Karpas-422 (cell line): Measurements from ENCODE around the gene BAIAP2L1. TPM values are rescaled to one million over a fixed set of nuclear protein-coding genes. Genes with fewer than 3 reads are reported as not detected.

ENCODE experiments used
- DNase-seq: peaks from one replicate; pipeline ENCODE4 v3.0.0-alpha.2; 2015
- H2AFZ ChIP-seq: fragments of 200-600 bp; sonication (generic); 2 replicates; pipeline ENCODE4 v1.6.1; 2014; ENCODE audit warnings: antibody characterized with exemption, low read length, mixed read lengths
- H3K27ac ChIP-seq: fragments of 200-600 bp; sonication (generic); 2 replicates; pipeline ENCODE4 v1.5.1; 2014; ENCODE audit warnings: mild to moderate bottlenecking, low read length, moderate library complexity
- H3K27me3 ChIP-seq: fragments of 200-600 bp; sonication (generic); 2 replicates; pipeline ENCODE4 v1.6.1; 2014; ENCODE audit warnings: low read length, mixed read lengths
- H3K36me3 ChIP-seq: fragments of 200-600 bp; sonication (generic); 2 replicates; pipeline ENCODE4 v1.6.1; 2014; ENCODE audit warnings: low read length, mixed read lengths; ENCODE audit not compliant: insufficient read depth
- H3K4me1 ChIP-seq: fragments of 200-600 bp; sonication (generic); 2 replicates; pipeline ENCODE4 v1.6.1; 2014; ENCODE audit warnings: mild to moderate bottlenecking, low read length, mixed read lengths
- H3K4me2 ChIP-seq: fragments of 200-600 bp; sonication (generic); 2 replicates; pipeline ENCODE4 v1.6.1; 2014; ENCODE audit warnings: low read length, low read depth, mild to moderate bottlenecking; ENCODE audit not compliant: poor library complexity, severe bottlenecking
- H3K4me3 ChIP-seq: fragments of 200-600 bp; sonication (generic); 2 replicates; pipeline ENCODE4 v1.5.1; 2014; ENCODE audit warnings: mild to moderate bottlenecking, antibody characterized with exemption, low read length, mixed read lengths
- H3K79me2 ChIP-seq: fragments of 200-600 bp; sonication (generic); 2 replicates; pipeline ENCODE4 v1.6.1; 2014; ENCODE audit warnings: mild to moderate bottlenecking, low read length, mixed read lengths
- H3K9ac ChIP-seq: fragments of 200-600 bp; sonication (generic); 2 replicates; pipeline ENCODE4 v1.6.0; 2014; ENCODE audit warnings: low read length
- H3K9me2 ChIP-seq: fragments of 200-600 bp; sonication (generic), shearing (Covaris generic); replicated peaks from 2 replicates; pipeline ENCODE4 v1.6.0; 2014; ENCODE audit warnings: mild to moderate bottlenecking, low read length, moderate library complexity; ENCODE audit not compliant: insufficient read depth
- H3K9me3 ChIP-seq: fragments of 300-700, 200-600 bp; sonication (generic); 2 replicates; pipeline ENCODE4 v1.6.1; 2014; ENCODE audit warnings: low read length, mixed read lengths
- H4K20me1 ChIP-seq: fragments of 200-600 bp; sonication (generic); 2 replicates; pipeline ENCODE4 v1.6.1; 2014; ENCODE audit warnings: mild to moderate bottlenecking, antibody characterized with exemption, low read length, low read depth; ENCODE audit not compliant: insufficient read depth
- total RNA-seq: library from RNA; depleted of rRNA; stranded (reverse); fragments of >200 nt; shearing (Covaris generic); gene quantifications from 2 replicates; pipeline ENCODE4 v1.2.3, GENCODE V29; 2014; ENCODE audit warnings: low replicate concordance

The BAIAP2L1 gene
- total RNA-seq, 1 experiment from 2014 or later, result not detected

DNA sequence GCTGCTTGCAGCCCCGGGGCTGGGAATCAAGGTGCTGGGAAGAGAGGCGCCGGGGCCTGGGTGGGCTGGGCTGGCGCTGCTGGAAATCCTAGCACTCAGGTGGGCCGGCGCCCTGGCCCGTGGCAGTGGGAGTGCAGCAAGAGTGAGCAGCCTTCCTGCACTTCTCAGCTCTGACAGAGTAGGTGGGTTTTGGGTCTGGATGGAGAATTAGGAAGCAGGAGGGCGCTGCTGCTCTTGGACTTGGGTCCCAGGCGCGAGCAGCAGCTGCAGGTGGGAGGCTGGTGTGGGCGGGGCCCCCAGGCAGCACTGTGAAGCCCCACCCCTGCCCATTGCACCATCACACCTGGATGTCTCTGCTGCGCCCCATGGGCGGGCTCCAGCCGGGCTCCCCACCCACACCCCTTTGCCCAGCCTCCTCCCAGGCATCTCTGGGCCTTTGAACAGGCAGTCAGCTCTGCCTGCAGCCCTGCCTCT lies 113.4 kb downstream of the BAIAP2L1 start:
- Histone ChIP-seq H3K27me3 (no peaks in the 10 kb centered on the region), H3K4me1 (peaks cover 5% of the 10 kb centered on the region; the same call in 1 of the 2 replicates), H3K36me3 (no peaks in the 10 kb centered on the region), H3K27ac (no peak overlapping the region), H3K4me2 (no peak overlapping the region), H3K9me3 (no peaks in the 10 kb centered on the region), H3K4me3 (no peak overlapping the region), H2AFZ (no peak overlapping the region), H4K20me1 (peaks cover 16% of the 10 kb centered on the region), H3K9me2 (no peaks in the 10 kb centered on the region), H3K79me2 (no peaks in the 10 kb centered on the region), H3K9ac (no peak overlapping the region)
- peak; percentile 53 for DNase-seq

DNA sequence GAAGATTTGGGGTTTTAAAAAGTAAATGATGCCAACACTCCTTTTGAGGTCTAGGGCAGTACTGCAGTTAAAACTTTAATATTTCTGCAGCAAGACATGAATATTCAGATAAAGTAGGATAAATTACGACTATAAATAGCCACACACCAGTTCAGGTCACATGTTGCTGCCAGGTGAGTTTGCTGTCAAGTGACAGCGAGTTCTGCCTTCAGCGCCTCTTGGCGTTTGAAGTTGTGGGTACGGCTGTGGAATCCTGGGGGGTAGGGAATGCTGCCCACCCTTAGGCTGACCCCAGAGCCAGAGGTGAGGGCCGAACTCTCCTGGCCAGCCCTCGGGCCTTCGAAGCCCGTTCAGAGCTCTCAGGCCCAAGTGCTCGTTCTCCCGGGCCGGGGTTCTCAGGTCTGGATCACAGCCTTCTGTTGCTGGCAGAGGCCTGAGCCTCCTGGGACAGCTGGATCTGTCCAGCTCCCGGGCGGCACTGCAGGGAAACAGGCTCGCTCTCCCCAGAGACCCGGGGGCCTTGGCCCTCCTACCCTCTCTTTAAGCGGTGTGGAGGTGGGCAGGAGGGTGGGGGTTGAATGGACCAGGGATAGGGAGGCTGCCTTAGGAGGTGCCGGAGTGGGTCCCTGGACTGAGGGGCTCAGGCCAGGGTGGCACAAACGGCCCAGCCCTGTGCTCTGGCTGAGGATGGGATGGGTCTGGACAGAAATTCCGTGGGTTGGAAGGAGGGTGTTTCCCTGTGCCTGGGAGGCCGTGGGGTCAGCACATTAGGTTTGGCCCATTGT lies 114.0 kb downstream of the BAIAP2L1 start:
- H2AFZ ChIP-seq, result no peak overlapping the region
- DNase-seq, result no peak
- no peaks in the 10 kb centered on the region for H3K27me3 ChIP-seq
- H4K20me1 ChIP-seq, result peaks cover 16% of the 10 kb centered on the region
- no peaks in the 10 kb centered on the region for H3K9me3 ChIP-seq
- H3K36me3 ChIP-seq, result no peaks in the 10 kb centered on the region
- no peaks in the 10 kb centered on the region for H3K9me2 ChIP-seq
- no peaks in the 10 kb centered on the region for H3K79me2 ChIP-seq
- no peak overlapping the region for H3K4me2 ChIP-seq
- no peak overlapping the region for H3K4me3 ChIP-seq
- peaks cover 11% of the 10 kb centered on the region; the same call in 1 of the 2 replicates for H3K4me1 ChIP-seq
- no peak overlapping the region for H3K9ac ChIP-seq
- H3K27ac ChIP-seq, result no peak overlapping the region

DNA sequence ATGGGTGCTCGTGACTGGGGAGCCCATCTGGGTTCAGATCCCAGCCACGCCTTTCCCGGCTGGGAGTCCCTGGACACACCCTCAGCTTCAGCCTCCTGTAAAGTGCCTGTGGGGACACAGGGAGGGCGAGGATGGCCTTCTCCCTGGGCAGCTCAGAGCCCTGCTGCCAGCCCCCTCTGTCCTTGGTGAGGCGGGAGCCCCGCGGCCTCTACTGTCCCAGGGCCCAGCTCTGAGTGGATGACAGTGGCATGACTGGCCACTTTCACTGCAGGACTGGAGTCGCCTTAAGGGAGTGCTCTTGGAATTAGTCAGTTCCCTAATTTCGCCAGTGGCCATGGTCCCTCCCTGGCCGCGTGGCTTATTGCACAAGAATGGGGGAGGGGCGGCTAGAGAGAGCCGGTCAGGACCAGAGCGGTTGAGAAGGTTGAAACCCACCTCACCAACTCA lies 114.8 kb downstream of the BAIAP2L1 start:
- DNase-seq, result no peak
- Histone ChIP-seq H3K27ac (no peak overlapping the region), H3K9me3 (no peaks in the 10 kb centered on the region), H3K27me3 (no peaks in the 10 kb centered on the region), H3K4me1 (peaks cover 12% of the 10 kb centered on the region; the same call in 1 of the 2 replicates), H3K9me2 (no peaks in the 10 kb centered on the region), H3K4me3 (no peak overlapping the region), H2AFZ (no peak overlapping the region), H4K20me1 (peaks cover 16% of the 10 kb centered on the region), H3K4me2 (no peak overlapping the region), H3K79me2 (no peaks in the 10 kb centered on the region), H3K9ac (no peak overlapping the region), H3K36me3 (no peaks in the 10 kb centered on the region)

DNA sequence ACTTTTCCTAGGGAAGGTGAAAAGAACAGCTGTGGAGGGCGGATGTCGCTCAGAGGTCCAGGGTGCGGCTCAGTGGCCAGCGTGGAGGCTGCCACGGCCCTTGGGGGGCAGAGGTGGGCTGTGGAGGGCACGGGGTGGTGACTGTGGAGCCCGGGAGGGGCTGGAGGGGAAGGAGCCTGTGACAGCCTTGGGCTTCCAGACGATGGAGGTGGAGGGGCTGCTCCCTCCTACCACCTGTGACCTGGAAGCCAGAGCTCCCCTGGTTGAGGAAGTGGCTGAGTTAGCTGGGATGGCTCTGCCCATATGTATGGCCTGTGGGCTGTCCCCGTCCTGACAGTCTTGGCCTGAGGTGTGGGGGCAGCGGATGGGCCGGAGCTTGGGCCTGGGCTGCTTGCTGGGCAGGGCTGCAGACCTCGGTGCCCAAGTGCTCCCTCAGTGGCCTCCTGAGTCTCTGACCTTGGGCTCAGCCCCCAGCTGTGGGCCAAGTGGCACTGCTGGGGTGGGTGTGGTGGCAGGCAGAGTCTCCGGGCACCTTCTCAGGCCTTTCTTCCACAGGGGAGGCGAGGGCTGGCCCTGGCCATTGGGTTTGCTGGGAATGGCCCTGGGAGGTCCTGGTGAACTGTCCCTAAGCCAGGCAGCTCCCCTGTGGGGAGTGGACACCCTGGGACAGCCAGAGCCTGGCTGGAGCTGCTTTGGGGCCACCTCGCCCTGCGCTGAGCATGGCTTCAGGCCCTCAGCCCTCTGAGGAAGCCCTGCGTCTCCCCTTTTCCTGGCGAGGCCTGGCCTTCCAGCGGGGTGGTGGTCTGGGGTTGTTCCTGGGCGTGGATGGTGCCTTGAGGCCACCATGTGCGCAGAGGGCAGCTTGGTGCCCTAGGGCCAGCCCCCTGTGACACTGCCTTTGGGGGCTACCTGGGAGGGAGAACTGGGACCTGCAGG lies 115.5 kb downstream of the BAIAP2L1 start:
- Histone ChIP-seq H3K9ac (no peak overlapping the region), H3K4me2 (no peak overlapping the region), H3K79me2 (no peaks in the 10 kb centered on the region), H4K20me1 (peaks cover 16% of the 10 kb centered on the region), H3K4me3 (no peak overlapping the region), H3K27ac (no peak overlapping the region), H3K9me2 (no peaks in the 10 kb centered on the region), H3K36me3 (no peaks in the 10 kb centered on the region), H3K4me1 (peaks cover 18% of the 10 kb centered on the region), H2AFZ (no peak overlapping the region), H3K9me3 (no peaks in the 10 kb centered on the region), H3K27me3 (no peaks in the 10 kb centered on the region)
- DNase-seq, result no peak

DNA sequence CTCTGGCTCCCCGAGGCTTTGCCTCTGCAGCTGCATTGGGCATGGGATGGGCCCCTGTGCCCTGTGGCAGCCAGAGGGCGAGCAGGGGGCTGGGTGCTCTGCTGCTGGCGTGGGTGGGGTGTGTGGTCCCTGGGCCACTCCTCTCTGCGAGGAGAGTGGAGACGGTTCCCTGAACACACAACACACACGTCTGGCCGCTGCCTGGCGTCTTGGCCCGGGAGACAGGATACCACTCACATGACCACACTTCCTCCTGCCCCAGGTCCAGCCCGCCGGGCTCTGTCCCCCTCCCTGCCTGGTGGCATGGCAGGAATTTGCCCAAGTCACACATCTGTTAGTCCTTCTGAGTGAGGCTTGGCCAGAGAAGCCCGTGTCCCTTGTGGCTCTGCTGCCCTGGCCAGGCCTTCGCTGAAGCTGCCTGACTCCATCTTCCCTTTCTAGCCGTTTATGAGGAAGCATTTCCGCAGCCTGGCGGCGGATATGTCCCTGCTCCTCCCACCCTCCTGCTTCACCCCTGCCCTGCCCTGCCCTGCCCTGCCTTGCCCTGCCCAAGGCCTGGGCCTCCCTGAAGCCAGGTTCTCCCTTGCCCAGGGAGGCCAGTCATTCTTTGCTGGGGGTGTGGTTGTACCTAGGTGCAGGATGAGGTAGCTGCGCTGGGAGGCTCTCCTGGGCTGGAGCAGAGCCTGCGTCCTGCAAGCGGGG lies 116.4 kb downstream of the BAIAP2L1 start:
- DNase-seq, result no peak
- no peak overlapping the region for H3K9ac ChIP-seq
- H3K4me1 ChIP-seq, result peaks cover 18% of the 10 kb centered on the region
- H3K9me3 ChIP-seq, result no peaks in the 10 kb centered on the region
- no peak overlapping the region for H2AFZ ChIP-seq
- no peaks in the 10 kb centered on the region for H3K9me2 ChIP-seq
- peaks cover 16% of the 10 kb centered on the region for H4K20me1 ChIP-seq
- no peaks in the 10 kb centered on the region for H3K27me3 ChIP-seq
- H3K4me2 ChIP-seq, result no peak overlapping the region
- no peak overlapping the region for H3K27ac ChIP-seq
- H3K79me2 ChIP-seq, result no peaks in the 10 kb centered on the region
- no peaks in the 10 kb centered on the region for H3K36me3 ChIP-seq
- no peak overlapping the region for H3K4me3 ChIP-seq

DNA sequence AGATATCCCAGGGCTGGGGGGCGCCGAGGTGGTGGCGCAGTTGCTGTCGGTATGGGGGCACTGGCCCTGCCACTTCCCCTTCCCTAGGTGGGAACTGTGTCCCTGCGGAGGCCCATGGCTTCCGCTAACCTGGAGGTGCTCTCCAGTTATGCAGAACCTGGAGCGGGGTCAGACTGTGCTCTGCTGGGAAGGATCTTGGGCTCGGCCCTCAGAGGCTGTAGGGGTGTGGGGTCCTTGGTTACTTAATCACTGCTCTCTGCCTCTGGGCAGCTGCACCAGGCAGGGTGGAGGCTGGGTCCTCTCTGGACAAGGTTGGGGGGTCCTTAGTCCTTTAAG lies 117.0 kb downstream of the BAIAP2L1 start:
- Histone ChIP-seq H3K9me3 (no peaks in the 10 kb centered on the region), H3K9ac (no peak overlapping the region), H3K4me2 (no peak overlapping the region), H3K27ac (no peak overlapping the region), H3K4me1 (peaks cover 18% of the 10 kb centered on the region), H3K27me3 (no peaks in the 10 kb centered on the region), H4K20me1 (peaks cover 13% of the 10 kb centered on the region), H3K4me3 (no peak overlapping the region), H3K36me3 (no peaks in the 10 kb centered on the region), H3K79me2 (no peaks in the 10 kb centered on the region), H3K9me2 (no peaks in the 10 kb centered on the region), H2AFZ (no peak overlapping the region)
- DNase-seq, result no peak

DNA sequence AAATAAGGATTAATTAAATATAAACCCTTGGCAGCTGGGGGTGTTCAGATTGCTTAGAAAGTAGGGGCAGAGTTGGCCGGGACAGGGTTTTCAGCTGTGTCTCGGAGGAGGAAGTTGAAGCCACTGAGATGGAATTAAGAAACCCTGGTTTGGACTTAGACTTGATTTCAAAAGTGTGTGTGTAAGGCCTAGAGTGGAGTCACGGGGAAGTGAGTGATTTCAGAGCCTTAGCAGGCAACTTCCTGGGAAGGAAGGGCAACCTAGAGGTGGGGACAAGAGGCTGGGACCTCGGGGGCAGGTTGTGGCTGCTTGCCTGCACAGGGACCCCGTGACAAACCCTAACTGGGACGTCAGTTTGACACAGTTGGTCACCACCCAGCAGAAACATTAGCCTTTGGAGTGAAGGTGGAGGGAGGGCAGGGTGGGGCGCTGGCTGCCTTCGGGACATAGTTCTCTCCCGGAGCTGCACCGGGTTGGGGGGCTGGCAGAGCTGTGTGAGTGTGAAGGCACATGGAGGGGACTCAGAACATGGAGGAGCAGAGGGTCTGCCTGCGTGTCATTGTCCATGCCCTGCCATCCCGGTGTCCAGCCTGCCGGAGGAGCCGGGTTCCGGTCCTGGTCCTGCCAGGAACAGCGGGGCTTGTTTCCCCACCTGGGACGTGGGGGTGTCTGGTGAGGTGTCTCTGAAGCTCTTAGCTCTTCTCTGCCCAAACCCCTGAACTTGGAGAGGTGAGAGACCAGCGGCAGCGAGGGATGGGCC lies 117.6 kb downstream of the BAIAP2L1 start:
- Histone ChIP-seq H3K79me2 (no peaks in the 10 kb centered on the region), H4K20me1 (peaks cover 13% of the 10 kb centered on the region), H3K9me3 (no peaks in the 10 kb centered on the region), H3K27me3 (no peaks in the 10 kb centered on the region), H3K27ac (no peak overlapping the region), H3K9ac (no peak overlapping the region), H3K4me2 (no peak overlapping the region), H3K36me3 (no peaks in the 10 kb centered on the region), H3K9me2 (no peaks in the 10 kb centered on the region), H3K4me3 (no peak overlapping the region), H3K4me1 (peaks cover 18% of the 10 kb centered on the region), H2AFZ (no peak overlapping the region)
- DNase-seq, result peak; percentile 58
